Motor neuron (in vitro differentiated cells): ENCODE data around the gene DDHD1. TPM values are rescaled to one million over a fixed set of nuclear protein-coding genes. Genes with fewer than 3 reads are reported as not detected.

Source experiments
- ATAC-seq, 8 experiments: fragments of 200-7000 bp; cut with Tn5 transposase; replicated peaks in 6 of 8; 2 replicates each; pipeline ENCODE4 v1.8.0; 2021; ENCODE audit warnings: mild to moderate bottlenecking in 8 of 8, moderate library complexity in 8 of 8
- H3K27ac ChIP-seq, 2 donors: fragments of 250-450 bp; sonication (Bioruptor Pico); 2 replicates each; pipeline ENCODE4 v1.9.0; 2021; ENCODE audit warnings: antibody characterized with exemption in 2 of 2, mild to moderate bottlenecking in 2 of 2, moderate library complexity in 1 of 2
- H3K4me1 ChIP-seq, 2 donors: fragments of 250-450 bp; sonication (Bioruptor Pico); replicated peaks in 1 of 2; 2 replicates each; pipeline ENCODE4 v1.6.1; 2021; ENCODE audit warnings: antibody characterized with exemption in 2 of 2, mild to moderate bottlenecking in 2 of 2, moderate library complexity in 1 of 2
- H3K4me3 ChIP-seq, 5 donors: fragments of 250-450 bp; sonication (Bioruptor Pico); 2 replicates each; pipeline ENCODE4 v1.9.0; 2021; ENCODE audit warnings: antibody characterized with exemption in 5 of 5, mild to moderate bottlenecking in 5 of 5, moderate library complexity in 4 of 5
- whole genome bisulfite sequencing, 10 experiments: fragments of 450-650 bp; shearing (Covaris generic); methylation state at CpG; one replicate each; pipeline ENCODE4 v1.0.0; 2022; 5-methylcytosine and 5-hydroxymethylcytosine counted together
- in situ Hi-C, 9 experiments: fragments of 400-800 bp; cut with MboI; loops; one replicate each; pipeline ENCODE4 v1.15.0; 2021; ENCODE audit warnings: low sequenced_read_pairs in 9 of 9, low pct_unique_long_range_greater_than_20kb in 2 of 9; ENCODE audit not compliant: unreplicated experiment in 9 of 9
- total RNA-seq, 8 experiments: library from RNA; unstranded; fragments of 300-600 nt; gene quantifications; 2 replicates each; pipeline versions ENCODE4 v1.2.3 to v1.2.4, GENCODE V29; 2022

DDHD1 gene
- total RNA-seq, 8 experiments from 2014 or later = 14.1 to 43.8 (median 17.3) TPM

DNA sequence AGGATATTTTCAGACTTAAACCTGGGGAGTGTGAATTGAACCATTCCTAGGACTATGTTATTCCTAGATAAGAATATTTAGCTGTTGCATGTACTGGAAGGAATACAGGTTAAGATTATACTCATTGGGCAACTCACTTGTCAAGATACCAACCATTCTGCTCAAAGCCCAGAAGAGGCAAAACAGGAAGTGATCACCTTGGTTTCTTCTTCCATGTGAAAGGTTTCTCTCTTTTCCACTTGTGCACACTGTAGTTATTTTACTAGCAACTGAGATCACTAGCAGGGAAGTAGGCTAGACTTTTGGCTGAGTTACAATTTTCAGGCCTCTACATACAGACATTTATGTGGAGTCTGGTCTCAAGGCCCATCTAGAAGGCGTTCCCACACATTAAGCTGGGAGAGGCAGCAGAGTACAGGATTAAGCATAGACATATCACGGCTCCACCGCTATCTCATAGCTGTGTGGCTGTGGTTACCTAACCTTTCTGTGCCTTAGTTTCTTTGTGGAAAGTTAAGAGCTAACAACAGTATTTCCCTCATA is 118.4 kb downstream of the DDHD1 start:
- Histone ChIP-seq H3K4me1 (no peaks in the 10 kb centered on the region), H3K27ac (no peak overlapping the region), H3K4me3 (no peak overlapping the region)
- WGBS, 10 experiments = 94 to 100% (median 100%) methylated on average over 1 to 3 of the region's 3 CpGs; no CpG with 5 or more reads in 5 of the 10 experiments
- in situ Hi-C loops = loop anchor here in 1 of 9 experiments (25.0 kb wide), 1 partner anchor 222 kb away; no protein-coding TSS in a partner anchor
- no peak for ATAC-seq

GRCh38 chr14:53034036-53034435 is 119.1 kb downstream of the DDHD1 start:
- 60 to 100% (median 94%) methylated on average over 1 to 3 of the region's 3 CpGs; no CpG with 5 or more reads in 1 of the 10 experiments for WGBS, 10 experiments
- Histone ChIP-seq H3K27ac (no peak overlapping the region), H3K4me1 (no peaks in the 10 kb centered on the region), H3K4me3 (no peak overlapping the region)
- ATAC-seq = no peak
- in situ Hi-C loops = loop anchor here in 1 of 9 experiments (25.0 kb wide), 1 partner anchor 222 kb away; no protein-coding TSS in a partner anchor

GRCh38 chr14:53032838-53033390 is 120.2 kb downstream of the DDHD1 start:
- WGBS, 10 experiments = 33 to 100% (median 78%) methylated on average over 1 of the region's 1 CpG; no CpG with 5 or more reads in 4 of the 10 experiments
- ATAC-seq = no peak
- in situ Hi-C loops = loop anchor here in 1 of 9 experiments (25.0 kb wide), 1 partner anchor 221 kb away; no protein-coding TSS in a partner anchor

DNA sequence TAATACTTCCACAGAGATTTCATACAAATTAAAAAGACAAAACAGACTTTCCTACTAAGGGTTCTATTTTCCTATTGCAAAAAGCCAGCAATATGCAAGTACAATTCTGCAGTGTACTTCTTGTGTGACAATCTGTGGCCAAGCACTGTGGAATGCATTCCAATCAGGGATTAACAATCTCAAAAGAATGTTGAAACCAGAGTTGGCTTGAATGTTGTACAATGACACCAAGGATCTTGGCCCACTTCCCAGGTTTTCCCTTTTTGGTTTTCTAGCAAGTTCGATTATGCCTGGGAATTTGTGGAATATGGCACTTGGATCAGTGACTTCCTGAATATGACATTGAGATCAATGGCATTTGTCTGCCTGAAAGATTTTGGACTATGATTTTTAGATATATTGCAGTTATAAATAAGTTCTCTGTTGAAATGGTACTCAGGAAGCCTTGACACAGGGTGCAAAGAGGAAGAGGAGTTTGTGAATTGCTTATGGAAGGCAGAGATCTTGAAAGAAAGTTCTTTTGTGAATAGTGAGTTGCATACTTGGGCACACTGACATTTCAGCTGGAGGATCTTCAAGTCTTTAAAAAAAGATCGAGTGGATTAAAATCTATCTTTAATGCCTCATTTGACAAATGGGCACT is 120.8 kb downstream of the DDHD1 start:
- peak in 6 of 8 experiments; percentile 16 to 91 (median 69) for ATAC-seq

More at GRCh38 chr14:53032838-53033390, 120.2 kb downstream of the DDHD1 start:
- no peaks in the 10 kb centered on the region for H3K4me1 ChIP-seq
- no peak overlapping the region for H3K4me3 ChIP-seq
- H3K27ac ChIP-seq = no peak overlapping the region

DNA sequence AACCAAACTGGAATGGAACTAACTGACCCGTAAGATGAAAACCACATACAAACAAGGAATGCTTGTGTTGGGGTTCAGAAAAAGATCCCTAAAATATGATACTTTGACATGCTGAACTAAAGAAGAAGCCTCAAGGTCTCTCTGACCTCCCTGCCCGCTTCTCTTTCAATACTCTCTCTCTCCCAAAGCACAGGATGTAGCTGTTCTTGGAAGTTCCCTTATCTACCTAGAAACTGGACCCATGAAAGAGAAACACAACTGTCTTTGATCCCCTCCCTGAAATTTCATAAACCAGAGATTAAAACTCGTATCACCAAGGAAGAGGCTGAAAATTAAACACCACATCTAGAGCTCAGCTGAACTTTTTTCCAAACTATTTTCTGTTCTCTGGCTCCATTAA is 125.6 kb downstream of the DDHD1 start:
- Histone ChIP-seq H3K27ac (no peak overlapping the region), H3K4me3 (no peak overlapping the region), H3K4me1 (no peaks in the 10 kb centered on the region)
- ATAC-seq = no peak
- in situ Hi-C loops = loop anchor here in 1 of 9 experiments (25.0 kb wide), 1 partner anchor 215 kb away; no protein-coding TSS in a partner anchor
- WGBS, 10 experiments = 50 to 100% (median 84%) methylated on average over 1 to 3 of the region's 3 CpGs

More for the DNA sequence above, 120.8 kb downstream of the DDHD1 start:
- WGBS, 10 experiments = 5 to 100% (median 49%) methylated on average over 1 to 2 of the region's 2 CpGs; no CpG with 5 or more reads in 4 of the 10 experiments
- no peaks in the 10 kb centered on the region for H3K4me1 ChIP-seq
- in situ Hi-C loops = loop anchor here in 1 of 9 experiments (25.0 kb wide), 1 partner anchor 220 kb away; no protein-coding TSS in a partner anchor
- H3K4me3 ChIP-seq = no peak overlapping the region
- no peak overlapping the region for H3K27ac ChIP-seq

DNA sequence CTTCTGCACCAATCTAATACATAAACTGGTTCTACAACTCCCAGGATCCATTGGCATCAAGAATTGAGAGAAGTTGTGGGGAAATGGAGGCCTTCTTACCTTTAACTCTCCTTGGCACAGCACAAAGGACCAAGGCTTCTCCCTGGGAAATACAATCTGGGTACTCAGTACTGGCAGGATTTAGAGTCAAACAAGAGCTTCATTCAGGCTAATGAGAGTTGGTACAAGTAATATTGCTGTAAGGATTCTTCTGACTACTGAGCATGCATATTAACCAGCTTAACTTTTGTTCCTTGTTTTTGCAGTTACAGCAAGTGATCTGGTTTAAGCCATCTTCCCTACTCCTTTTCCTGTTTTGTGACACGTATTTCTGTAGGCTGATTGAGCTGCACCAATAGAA is 126.1 kb downstream of the DDHD1 start:
- no peak overlapping the region for H3K27ac ChIP-seq
- no peaks in the 10 kb centered on the region for H3K4me1 ChIP-seq
- 0 to 50% (median 20%) methylated on average over 1 of the region's 1 CpG; no CpG with 5 or more reads in 3 of the 10 experiments for WGBS, 10 experiments
- ATAC-seq = no peak
- H3K4me3 ChIP-seq = no peak overlapping the region
- in situ Hi-C loops = loop anchor here in 1 of 9 experiments (25.0 kb wide), 1 partner anchor 215 kb away; no protein-coding TSS in a partner anchor

- Histone ChIP-seq H3K4me1 (no peaks in the 10 kb centered on the region), H3K4me3 (no peak overlapping the region), H3K27ac (no peak overlapping the region)
- WGBS, 10 experiments = 89 to 100% (median 100%) methylated on average over 1 to 3 of the region's 3 CpGs; no CpG with 5 or more reads in 3 of the 10 experiments
- in situ Hi-C loops = no loop called here
- no peak for ATAC-seq
Observed at GRCh38 chr14:53023325-53023724, 129.8 kb downstream of the DDHD1 start.

- no peak overlapping the region for H3K4me3 ChIP-seq
- no peak overlapping the region for H3K27ac ChIP-seq
- in situ Hi-C loops = no loop called here
- ATAC-seq = peak in 3 of 8 experiments; percentile 47 to 92 (median 48)
- WGBS, 10 experiments = 0 to 93% (median 61%) methylated on average over 1 to 3 of the region's 3 CpGs; no CpG with 5 or more reads in 4 of the 10 experiments
- no peaks in the 10 kb centered on the region for H3K4me1 ChIP-seq
Observed at GRCh38 chr14:53022593-53022992, 130.5 kb downstream of the DDHD1 start.

DNA sequence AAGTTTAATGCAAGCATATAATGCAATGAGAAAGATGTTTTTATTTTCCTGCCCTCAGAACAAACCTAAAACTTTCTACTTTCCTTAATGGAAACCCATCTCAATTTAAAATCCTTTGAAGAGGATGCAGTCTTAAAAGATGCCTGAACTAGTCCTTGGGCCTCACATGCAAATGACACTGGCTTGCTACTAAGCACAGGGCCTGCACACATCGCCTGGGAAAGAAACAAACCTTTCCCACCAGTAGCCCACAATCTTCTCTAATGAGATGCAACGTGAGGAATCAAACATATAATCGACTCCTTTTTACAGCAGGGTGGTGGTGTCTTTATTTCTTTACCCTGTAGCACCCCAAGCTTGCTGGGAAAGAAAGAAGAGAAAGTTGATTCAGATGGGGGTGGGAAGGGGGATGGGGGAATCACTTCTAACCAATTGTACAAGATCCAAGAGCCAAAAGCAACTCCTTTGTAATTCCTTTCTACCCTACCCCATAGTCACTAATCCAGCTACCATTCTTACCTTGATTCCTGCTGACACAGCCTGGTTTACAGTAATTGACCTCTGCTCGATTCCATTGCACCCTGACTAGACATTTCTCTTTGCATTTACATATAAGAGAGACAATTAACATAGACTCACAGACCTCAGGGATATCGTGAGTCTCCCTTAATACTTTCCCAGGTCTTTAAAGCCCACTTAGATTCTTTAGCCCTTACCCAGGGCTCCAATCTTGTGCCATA is 132.8 kb downstream of the DDHD1 start:
- ATAC-seq = no peak

GRCh38 chr14:53019406-53019805 is 133.7 kb downstream of the DDHD1 start:
- no peak for ATAC-seq
- in situ Hi-C loops = no loop called here
- no peak overlapping the region for H3K4me3 ChIP-seq
- no peak overlapping the region for H3K27ac ChIP-seq
- H3K4me1 ChIP-seq = no peaks in the 10 kb centered on the region

More for the DNA sequence above, 132.8 kb downstream of the DDHD1 start:
- no peaks in the 10 kb centered on the region for H3K4me1 ChIP-seq
- H3K27ac ChIP-seq = no peak overlapping the region
- WGBS, 10 experiments = 27 to 100% (median 63%) methylated on average over 1 to 4 of the region's 5 CpGs
- in situ Hi-C loops = no loop called here
- no peak overlapping the region for H3K4me3 ChIP-seq

DNA sequence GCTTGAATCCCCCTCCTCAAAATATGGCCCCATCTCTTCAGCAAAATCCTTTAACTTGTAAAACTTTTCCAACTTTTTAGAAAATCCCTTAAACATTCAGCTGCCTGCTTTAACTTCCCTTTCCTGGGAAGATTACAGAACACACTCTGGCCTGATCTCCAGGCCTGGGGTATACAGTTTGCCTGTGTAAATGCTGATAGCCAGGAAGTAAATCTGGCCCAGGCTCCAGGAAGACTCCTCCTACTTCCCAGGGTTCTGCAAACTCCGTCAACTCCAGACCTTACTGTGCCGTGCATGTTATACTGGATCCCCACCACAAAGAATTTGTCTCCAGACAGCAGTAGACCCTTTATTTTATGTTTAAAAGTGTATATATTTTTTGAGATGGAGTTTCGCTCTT is 135.3 kb downstream of the DDHD1 start:
- WGBS, 10 experiments = 83 to 100% (median 96%) methylated on average over 1 to 2 of the region's 3 CpGs; no CpG with 5 or more reads in 6 of the 10 experiments
- Histone ChIP-seq H3K27ac (no peak overlapping the region), H3K4me3 (no peak overlapping the region), H3K4me1 (no peaks in the 10 kb centered on the region)
- ATAC-seq = no peak
- in situ Hi-C loops = no loop called here

GRCh38 chr14:53016919-53017318 is 136.2 kb downstream of the DDHD1 start:
- Histone ChIP-seq H3K4me3 (no peak overlapping the region), H3K4me1 (no peaks in the 10 kb centered on the region), H3K27ac (no peak overlapping the region)
- in situ Hi-C loops = no loop called here
- ATAC-seq = no peak

DNA sequence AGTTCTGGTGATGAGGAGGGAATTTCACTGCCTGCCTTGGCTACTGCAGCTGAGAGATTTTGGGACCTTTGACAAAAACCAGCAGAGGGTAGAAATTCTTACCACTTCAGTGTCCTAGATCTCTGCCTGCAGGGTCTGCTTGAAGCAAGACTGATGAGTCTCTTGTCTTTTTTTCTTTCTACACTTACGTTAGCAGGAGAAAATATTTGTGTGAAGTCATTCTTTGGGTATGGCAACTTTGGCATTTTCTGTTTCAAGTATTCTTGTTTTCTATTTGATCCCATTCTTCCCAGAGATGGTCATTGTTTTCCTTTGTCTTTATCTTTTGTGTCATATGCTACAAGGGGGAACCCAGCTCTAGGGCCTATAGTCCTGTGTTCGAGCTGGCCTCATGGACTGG is 136.6 kb downstream of the DDHD1 start:
- in situ Hi-C loops = no loop called here

More for the DNA sequence above, 136.6 kb downstream of the DDHD1 start:
- no peak for ATAC-seq
- WGBS, 10 experiments = 42 to 95% (median 79%) methylated on average over 1 to 2 of the region's 2 CpGs; no CpG with 5 or more reads in 2 of the 10 experiments
- no peak overlapping the region for H3K27ac ChIP-seq
- H3K4me1 ChIP-seq = no peaks in the 10 kb centered on the region
- H3K4me3 ChIP-seq = no peak overlapping the region
